ENCODE data around the gene OR4A47.
"Not testable (repeated sequence)": the region's sequence is repeated elsewhere in the genome, so short reads cannot be mapped to it uniquely, and the experiment has no call there.

The OR4A47 gene, protein sequence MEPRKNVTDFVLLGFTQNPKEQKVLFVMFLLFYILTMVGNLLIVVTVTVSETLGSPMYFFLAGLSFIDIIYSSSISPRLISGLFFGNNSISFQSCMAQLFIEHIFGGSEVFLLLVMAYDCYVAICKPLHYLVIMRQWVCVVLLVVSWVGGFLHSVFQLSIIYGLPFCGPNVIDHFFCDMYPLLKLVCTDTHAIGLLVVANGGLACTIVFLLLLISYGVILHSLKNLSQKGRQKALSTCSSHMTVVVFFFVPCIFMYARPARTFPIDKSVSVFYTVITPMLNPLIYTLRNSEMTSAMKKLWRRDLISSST

DNA sequence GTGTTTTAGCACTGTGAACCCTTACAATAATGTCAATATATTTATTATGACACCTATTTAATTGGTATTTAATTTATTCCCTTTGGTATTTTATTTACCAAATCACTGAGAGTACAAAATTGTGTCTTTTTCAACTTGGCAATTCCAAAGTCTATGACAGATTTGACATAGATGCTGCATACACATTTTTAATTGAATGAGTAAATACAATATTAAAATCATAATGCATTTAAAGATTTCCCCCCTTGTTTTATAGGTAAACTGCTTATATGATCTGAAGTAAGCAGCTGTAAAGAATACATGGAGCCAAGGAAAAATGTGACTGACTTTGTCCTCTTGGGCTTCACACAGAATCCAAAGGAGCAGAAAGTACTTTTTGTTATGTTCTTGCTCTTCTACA, at the start of gene OR4A47:
TSS of gene OR4A47 (plus strand) at position 301 of the 400 bp plus-strand sequence. CDS start at position 301, 0 bp downstream.
- DNase-seq (ENCODE audit: low spot score) = not testable (repeated sequence)

DNA sequence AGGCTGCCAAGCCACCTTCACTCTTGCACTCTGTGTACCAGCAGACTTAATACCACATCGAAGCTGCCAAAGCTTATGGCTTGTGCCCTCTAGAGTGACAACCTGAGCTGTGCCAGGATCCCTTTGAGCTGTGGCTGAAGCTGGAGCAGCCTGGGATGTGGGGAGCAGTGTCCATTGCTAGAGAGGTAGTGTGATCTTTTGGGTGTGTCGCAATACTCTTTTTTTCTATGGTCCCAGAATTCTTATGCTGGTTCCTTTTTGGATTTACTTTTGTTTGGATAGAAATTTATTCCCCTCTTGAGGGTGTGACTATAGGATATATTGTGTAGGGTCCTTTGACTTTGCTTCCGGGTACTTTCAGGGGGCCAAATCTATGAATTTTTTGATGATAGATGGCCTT, 32.7 kb upstream of the OR4A47 start:
- not testable (repeated sequence) for DNase-seq (ENCODE audit: low spot score)

DNA sequence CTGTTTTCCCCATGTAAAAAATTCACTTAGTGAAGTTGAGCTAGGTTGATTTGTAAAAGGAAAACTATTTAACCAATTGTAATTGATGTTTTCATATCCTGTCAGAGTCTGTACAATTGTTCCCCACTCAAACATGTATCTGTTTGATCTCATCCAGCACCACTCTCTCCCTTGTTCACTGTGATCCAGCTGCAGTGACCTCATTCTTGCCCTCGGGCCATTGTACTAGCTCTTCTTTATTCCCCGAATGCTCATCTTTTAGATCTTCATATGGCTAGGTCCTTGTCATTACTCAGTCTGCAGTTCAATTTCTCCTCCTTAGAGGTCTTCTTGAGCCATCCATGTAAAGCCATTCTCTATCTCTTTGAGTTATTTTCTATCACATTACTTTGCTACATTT, 14.6 kb upstream of the OR4A47 start:
- not testable (repeated sequence) for DNase-seq (ENCODE audit: low spot score)

DNA sequence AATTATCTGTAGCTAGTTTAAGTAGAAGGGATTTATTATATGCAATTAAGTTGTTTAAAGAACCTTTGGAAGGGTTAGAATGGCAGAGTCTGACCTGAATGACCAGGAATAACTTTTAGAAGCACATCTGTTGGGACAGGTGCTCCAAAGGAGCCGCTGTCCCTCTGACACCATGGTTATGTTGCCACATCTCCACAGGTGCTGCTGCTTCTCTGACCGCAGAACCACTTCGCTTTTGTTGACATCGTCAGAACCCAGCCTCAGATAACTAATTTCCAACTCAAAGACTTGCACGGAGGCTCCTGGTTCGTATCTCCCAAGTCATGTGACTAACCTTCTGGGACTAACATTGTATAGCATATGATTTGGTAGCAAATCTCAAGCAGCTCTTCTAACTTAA, 13.9 kb upstream of the OR4A47 start:
- DNase-seq (ENCODE audit: low spot score) = not testable (repeated sequence)

DNA sequence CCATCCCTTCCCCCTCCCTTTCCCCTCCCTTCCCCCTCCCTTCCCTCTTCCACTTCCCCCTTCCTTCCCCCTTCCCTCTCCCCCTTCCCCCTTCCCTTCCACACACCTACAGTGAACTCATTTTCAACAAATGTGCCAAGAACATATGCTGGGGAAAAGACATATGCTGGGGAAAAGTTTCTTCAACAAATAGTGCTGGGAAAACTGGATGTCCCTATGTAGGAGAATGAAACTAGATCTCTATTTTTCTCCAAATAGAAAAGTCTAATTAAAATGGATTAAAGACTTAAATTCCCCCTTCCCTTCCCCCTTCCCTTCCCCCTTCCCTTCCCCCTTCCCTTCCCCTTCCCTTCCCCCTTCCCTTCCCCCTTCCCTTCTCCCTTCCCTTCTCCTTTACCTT, 17.6 kb downstream of the OR4A47 start:
- DNase-seq (ENCODE audit: low spot score) = not testable (repeated sequence)

DNA sequence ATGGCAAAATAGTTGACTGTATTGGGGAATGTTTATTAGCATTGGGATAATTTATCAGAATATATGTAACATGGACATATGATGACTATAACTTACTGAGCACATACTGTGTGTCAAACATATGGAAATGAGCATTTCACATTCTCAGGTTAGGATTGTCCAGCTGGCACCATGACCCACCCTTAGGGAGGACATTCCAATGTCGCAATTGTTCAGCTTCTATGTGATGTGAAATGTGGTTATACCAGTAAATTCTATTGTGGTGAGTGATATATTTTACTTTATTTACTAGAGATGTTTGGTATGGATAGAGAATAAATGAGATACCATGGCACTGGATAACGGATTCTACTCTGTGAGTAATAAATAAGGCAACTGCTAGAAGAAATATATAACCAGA, 50.4 kb downstream of the OR4A47 start:
- DNase-seq (ENCODE audit: low spot score) = no peak

Measured in hematopoietic multipotent progenitor cell treated with erythropoietin and hydrocortisone succinate and interleukin-3 and kit ligand, for 15 days (in vitro differentiated cells).